Astrocyte (in vitro differentiated cells and primary cell): ENCODE results near the gene FNDC3A. TPM values are rescaled to one million over a fixed set of nuclear protein-coding genes. Genes with fewer than 3 reads are reported as not detected.

Source experiments
- DNase-seq: peaks from one replicate; pipeline ENCODE4 v3.0.0-alpha.2; 2010; ENCODE audit warnings: low read depth
- FAIRE-seq: peaks from 2 replicates; lab custom pipeline; 2011; peaks lifted over from hg19 to GRCh38; lab: Jason Lieb, UNC
- H2AFZ ChIP-seq: 2 replicates; pipeline ENCODE4 v1.6.0; 2012; ENCODE audit warnings: low read depth, low read length, inconsistent platforms
- H3K27ac ChIP-seq: 2 replicates; pipeline ENCODE4 v1.5.1; 2011; ENCODE audit warnings: low read depth, low read length, inconsistent platforms
- H3K27me3 ChIP-seq: 2 replicates; pipeline ENCODE4 v1.6.0; 2011; ENCODE audit warnings: low read length, inconsistent platforms; ENCODE audit not compliant: insufficient read depth
- H3K36me3 ChIP-seq: 2 replicates; pipeline ENCODE4 v1.5.1; 2011; ENCODE audit warnings: low read length, inconsistent platforms; ENCODE audit not compliant: insufficient read depth
- H3K4me1 ChIP-seq: 2 replicates; pipeline ENCODE4 v1.5.1; 2011; ENCODE audit warnings: low read length, inconsistent platforms; ENCODE audit not compliant: insufficient read depth
- H3K4me2 ChIP-seq: 2 replicates; pipeline ENCODE4 v1.6.0; 2012; ENCODE audit warnings: low read length, inconsistent platforms
- H3K4me3 ChIP-seq: 2 replicates; pipeline ENCODE4 v1.5.1; 2011; ENCODE audit warnings: low read depth, mild to moderate bottlenecking, low read length, inconsistent platforms; ENCODE audit not compliant: insufficient read depth
- H3K79me2 ChIP-seq: 2 replicates; pipeline ENCODE4 v1.6.0; 2012; ENCODE audit warnings: mild to moderate bottlenecking, low read length, inconsistent platforms; ENCODE audit not compliant: insufficient read depth
- H3K9ac ChIP-seq: 2 replicates; pipeline ENCODE4 v1.6.0; 2012; ENCODE audit warnings: mild to moderate bottlenecking, low read length, inconsistent platforms
- H3K9me3 ChIP-seq: 2 replicates; pipeline ENCODE4 v1.5.1; 2012; ENCODE audit warnings: low read depth, mild to moderate bottlenecking, low read length, inconsistent platforms; ENCODE audit not compliant: insufficient read depth
- H4K20me1 ChIP-seq: 2 replicates; pipeline ENCODE4 v1.6.0; 2012; ENCODE audit warnings: low read length, inconsistent platforms; ENCODE audit not compliant: insufficient read depth
- H3K27ac Mint-ChIP-seq: one replicate; pipeline ENCODE4 v1.8.0; 2021; ENCODE audit warnings: mild to moderate bottlenecking, mixed read lengths; ENCODE audit not compliant: unreplicated experiment
- H3K27me3 Mint-ChIP-seq: one replicate; pipeline ENCODE4 v1.8.0; 2021; ENCODE audit warnings: low read depth, mixed read lengths; ENCODE audit not compliant: unreplicated experiment
- H3K36me3 Mint-ChIP-seq: one replicate; pipeline ENCODE4 v1.8.0; 2021; ENCODE audit warnings: low read depth, mixed read lengths; ENCODE audit not compliant: unreplicated experiment
- H3K4me1 Mint-ChIP-seq: one replicate; pipeline ENCODE4 v1.8.0; 2021; ENCODE audit warnings: low read depth, mixed read lengths; ENCODE audit not compliant: unreplicated experiment
- H3K4me3 Mint-ChIP-seq: one replicate; pipeline ENCODE4 v1.8.0; 2021; ENCODE audit warnings: mild to moderate bottlenecking, moderate library complexity, mixed read lengths; ENCODE audit not compliant: unreplicated experiment
- H3K9me3 Mint-ChIP-seq: one replicate; pipeline ENCODE4 v1.8.0; 2021; ENCODE audit warnings: mild to moderate bottlenecking, mixed read lengths; ENCODE audit not compliant: unreplicated experiment
- CTCF ChIP-seq: IDR thresholded peaks from 2 replicates; pipeline ENCODE4 v1.5.1; 2011; ENCODE audit warnings: low read depth, mild to moderate bottlenecking, inconsistent platforms, low read length, moderate library complexity; ENCODE audit not compliant: insufficient read depth
- EZH2 ChIP-seq: IDR thresholded peaks from 2 replicates; pipeline ENCODE4 v1.6.1; 2012; ENCODE audit warnings: mild to moderate bottlenecking, low read length, inconsistent platforms; ENCODE audit not compliant: insufficient read depth
- total RNA-seq: library from RNA; stranded (reverse); gene quantifications from 2 replicates; pipeline ENCODE4 v1.2.1, GENCODE V29; 2021

The FNDC3A gene
- total RNA-seq, 1 donor from 2014 or later = 82.6 TPM

GRCh38 chr13:49171359-49171758 lies 195.6 kb downstream of the FNDC3A start:
- Mint-ChIP-seq H3K9me3 (no peaks in the 10 kb centered on the region), H3K4me3 (no peak overlapping the region), H3K4me1 (peaks cover 3% of the 10 kb centered on the region), H3K27ac (no peak overlapping the region), H3K36me3 (peaks cover 12% of the 10 kb centered on the region), H3K27me3 (no peaks in the 10 kb centered on the region)
- H3K4me3 ChIP-seq = no peak overlapping the region
- no peak for TF ChIP-seq CTCF
- TF ChIP-seq EZH2 = no peak
- H3K79me2 ChIP-seq = peaks cover 3% of the 10 kb centered on the region
- no peak for FAIRE-seq
- no peak overlapping the region for H3K9ac ChIP-seq
- H2AFZ ChIP-seq = no peak overlapping the region
- H3K27me3 ChIP-seq = no peaks in the 10 kb centered on the region
- no peaks in the 10 kb centered on the region for H3K9me3 ChIP-seq
- no peaks in the 10 kb centered on the region for H3K4me1 ChIP-seq
- peaks cover 3% of the 10 kb centered on the region for H4K20me1 ChIP-seq
- H3K36me3 ChIP-seq = peaks cover 9% of the 10 kb centered on the region
- H3K27ac ChIP-seq = no peak overlapping the region
- H3K4me2 ChIP-seq = no peak overlapping the region
- no peak for DNase-seq

- no peak for DNase-seq
- Histone ChIP-seq H4K20me1 (peaks cover 4% of the 10 kb centered on the region), H3K4me1 (no peaks in the 10 kb centered on the region), H3K4me2 (no peak overlapping the region), H3K36me3 (peaks cover 56% of the 10 kb centered on the region), H3K4me3 (no peak overlapping the region), H3K27ac (no peak overlapping the region), H2AFZ (no peak overlapping the region), H3K79me2 (no peaks in the 10 kb centered on the region), H3K27me3 (no peaks in the 10 kb centered on the region), H3K9me3 (no peaks in the 10 kb centered on the region), H3K9ac (no peak overlapping the region)
- H3K9me3 Mint-ChIP-seq = no peaks in the 10 kb centered on the region
- peaks cover 4% of the 10 kb centered on the region for H3K4me1 Mint-ChIP-seq
- no peaks in the 10 kb centered on the region for H3K27me3 Mint-ChIP-seq
- FAIRE-seq = peak; percentile 55
- no peak overlapping the region for H3K4me3 Mint-ChIP-seq
- H3K27ac Mint-ChIP-seq = no peak overlapping the region
- H3K36me3 Mint-ChIP-seq = peaks cover 26% of the 10 kb centered on the region
- TF ChIP-seq EZH2 (no peak), CTCF (no peak)
Observed at GRCh38 chr13:49183672-49184325, 208.1 kb downstream of the FNDC3A start.

- Histone ChIP-seq H3K27me3 (no peaks in the 10 kb centered on the region), H4K20me1 (peaks cover 4% of the 10 kb centered on the region), H3K36me3 (peaks cover 50% of the 10 kb centered on the region), H3K9me3 (no peaks in the 10 kb centered on the region), H3K79me2 (no peaks in the 10 kb centered on the region), H3K4me1 (no peaks in the 10 kb centered on the region), H3K4me3 (no peak overlapping the region), H2AFZ (no peak overlapping the region), H3K27ac (no peak overlapping the region), H3K9ac (no peak overlapping the region), H3K4me2 (no peak overlapping the region)
- FAIRE-seq = no peak
- DNase-seq = no peak
- H3K27me3 Mint-ChIP-seq = no peaks in the 10 kb centered on the region
- no peaks in the 10 kb centered on the region for H3K9me3 Mint-ChIP-seq
- peaks cover 4% of the 10 kb centered on the region for H3K4me1 Mint-ChIP-seq
- peaks cover 24% of the 10 kb centered on the region for H3K36me3 Mint-ChIP-seq
- TF ChIP-seq CTCF (no peak), EZH2 (no peak)
- H3K4me3 Mint-ChIP-seq = no peak overlapping the region
- no peak overlapping the region for H3K27ac Mint-ChIP-seq
Observed at GRCh38 chr13:49184621-49185020, 208.9 kb downstream of the FNDC3A start.
